GF-D8 (cell line): ENCODE measurements around the gene S100A9.
"Not testable (repeated sequence)": the region's sequence is repeated elsewhere in the genome, so short reads cannot be mapped to it uniquely, and the experiment has no call there.

Experiments used
- DNase-seq: peaks from one replicate; lab custom pipeline; 2025; lab: John Stamatoyannopoulos, UW

The S100A9 gene

GRCh38 chr1:153345187-153346076, 12.2 kb upstream of the S100A9 start:
- DNase-seq: no peak

- no peak for DNase-seq
Measured at GRCh38 chr1:153346077-153346723, 11.5 kb upstream of the S100A9 start.

DNA sequence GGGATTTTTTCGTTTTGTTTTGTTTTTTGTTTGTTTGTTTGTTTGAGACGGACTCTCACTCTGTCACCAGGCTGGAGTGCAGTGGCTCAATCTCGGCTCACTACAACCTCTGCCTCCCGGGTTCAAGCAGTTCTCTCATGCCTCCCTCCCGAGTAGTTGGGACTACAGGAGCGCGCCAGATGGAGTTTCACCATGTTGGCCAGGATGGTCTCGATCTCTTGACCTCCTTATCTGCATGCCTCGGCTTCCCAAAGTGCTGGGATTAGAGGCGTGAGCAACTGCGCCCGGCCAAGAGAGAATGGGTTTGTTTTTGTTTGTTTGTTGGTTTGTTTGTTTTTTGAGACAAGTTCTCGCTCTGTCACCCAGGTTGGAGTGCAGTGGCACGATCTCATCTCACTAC, 10.6 kb upstream of the S100A9 start:
- not testable (repeated sequence) for DNase-seq

- DNase-seq: no peak
Measured at GRCh38 chr1:153347856-153348255, 9.8 kb upstream of the S100A9 start.

DNA sequence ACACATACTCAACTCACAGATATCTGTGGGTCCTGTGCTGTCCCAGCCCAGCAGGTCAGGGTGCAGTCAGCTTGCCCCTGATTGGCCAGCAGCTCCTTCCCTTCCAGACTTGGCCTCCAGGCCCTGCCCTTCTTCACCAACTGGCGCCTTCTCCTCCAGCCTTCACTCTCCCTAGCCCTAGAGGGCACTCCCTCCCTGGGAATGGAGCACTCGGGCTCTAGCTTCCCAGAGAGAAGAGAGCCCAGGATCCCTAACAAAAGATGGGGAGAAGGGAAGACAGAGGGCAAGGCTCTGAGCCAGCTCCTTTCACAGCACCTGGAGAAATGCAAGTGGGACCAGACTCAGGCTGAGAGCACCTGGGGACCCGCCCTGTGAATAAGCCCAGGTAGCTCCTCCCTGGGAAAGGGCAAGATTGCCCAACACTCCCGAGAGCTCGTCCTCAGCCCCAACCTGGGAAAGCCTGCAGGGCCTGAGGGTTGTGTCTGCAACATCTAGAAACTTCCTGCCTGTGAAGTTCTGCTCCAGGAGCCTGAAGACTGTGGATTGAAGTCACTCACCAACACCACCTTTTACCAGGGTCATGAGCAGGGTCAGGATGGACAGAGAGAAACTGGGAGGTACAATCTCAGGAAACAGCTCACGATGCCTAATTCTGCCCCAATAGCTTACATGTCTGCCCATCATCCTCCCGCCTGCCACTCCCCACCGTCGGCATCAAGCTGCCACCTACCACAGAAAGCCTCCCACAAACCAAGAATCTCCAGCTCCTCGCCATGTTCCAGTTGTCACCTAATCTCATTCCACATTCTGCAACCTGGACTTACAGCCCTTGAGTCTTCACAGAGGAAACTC, 8.9 kb upstream of the S100A9 start, which contains the start of gene PGLYRP4:
TSS of gene PGLYRP4 (minus strand) at position 331 of the 852 bp plus-strand sequence. CDS start 909 bp downstream, outside the sequence.
- no peak for DNase-seq

- DNase-seq: no peak
Measured at GRCh38 chr1:153349363-153350320, 8.0 kb upstream of the S100A9 start.

- no peak for DNase-seq
Measured at GRCh38 chr1:153350321-153350957, 7.2 kb upstream of the S100A9 start.

- DNase-seq: peak; percentile 14
Measured at GRCh38 chr1:153352523-153352922, 5.1 kb upstream of the S100A9 start.

DNA sequence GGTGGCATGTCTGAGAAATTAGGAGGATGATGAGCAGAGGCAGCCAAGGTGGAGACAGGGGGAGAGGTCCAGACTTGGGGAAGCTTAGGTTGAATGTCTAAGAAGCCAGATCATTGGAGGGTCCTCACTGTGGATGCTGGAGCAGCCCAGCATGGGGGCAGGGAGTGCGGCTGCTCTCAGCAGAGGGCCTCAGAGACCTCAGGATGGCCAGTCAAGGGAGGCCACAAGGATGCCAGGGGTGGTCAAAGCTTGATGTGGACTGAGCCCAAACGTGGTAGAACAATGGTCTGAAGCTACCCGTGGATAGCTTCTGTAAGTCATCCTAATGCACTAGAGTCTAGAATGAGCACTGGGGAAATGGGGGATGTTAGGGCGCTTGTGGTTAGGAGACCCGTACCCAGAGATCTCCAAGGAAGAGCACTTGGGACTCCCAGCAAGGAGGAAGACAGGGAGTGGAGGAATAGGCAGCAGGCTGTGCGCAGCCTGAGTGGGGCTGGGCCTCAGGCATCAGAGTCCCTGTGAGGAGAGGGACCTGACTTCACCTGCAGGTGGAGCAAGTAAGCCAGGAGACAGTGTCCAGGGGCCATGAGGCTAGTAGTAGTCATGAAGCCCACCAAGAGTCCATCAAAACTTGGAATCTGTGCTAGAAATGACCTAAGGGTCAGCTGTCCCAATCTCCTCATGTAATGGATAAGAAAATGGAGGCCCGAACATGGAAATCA, 4.3 kb upstream of the S100A9 start:
- DNase-seq: no peak

DNA sequence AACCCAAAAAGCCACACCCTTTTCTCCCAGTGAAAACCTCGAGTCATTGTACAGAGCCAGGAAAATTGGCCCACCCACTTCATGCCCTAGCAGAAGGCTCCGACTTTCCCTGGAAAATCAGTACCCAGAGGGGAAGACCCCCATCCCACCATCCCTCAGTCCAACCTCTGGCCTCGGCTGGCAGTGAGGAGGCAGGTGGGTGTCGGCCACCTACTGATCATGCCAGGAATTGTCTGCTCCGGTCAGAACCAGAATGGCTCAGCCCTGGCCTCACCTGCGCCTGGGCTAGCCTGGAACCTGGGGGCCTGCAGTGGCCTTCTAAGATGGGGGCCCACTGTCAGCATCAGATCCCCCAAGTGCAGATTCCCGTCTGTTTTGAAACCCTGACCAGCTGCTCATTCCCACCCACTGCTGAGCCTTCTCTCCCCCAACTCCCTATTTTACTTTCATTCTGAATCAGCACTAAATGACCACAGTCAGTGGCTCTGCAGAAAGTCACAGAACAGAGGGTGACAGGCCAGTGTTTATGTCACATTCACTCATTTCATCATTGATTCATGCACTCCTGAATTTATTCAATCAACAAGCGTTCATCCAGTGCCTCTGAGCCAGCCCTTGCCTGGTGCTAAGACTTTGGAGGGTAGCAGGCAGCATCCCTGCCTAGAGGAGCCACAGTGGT, 3.0 kb upstream of the S100A9 start:
- DNase-seq: no peak

GRCh38 chr1:153355445-153356071, 2.1 kb upstream of the S100A9 start:
- DNase-seq: peak; percentile 53

DNA sequence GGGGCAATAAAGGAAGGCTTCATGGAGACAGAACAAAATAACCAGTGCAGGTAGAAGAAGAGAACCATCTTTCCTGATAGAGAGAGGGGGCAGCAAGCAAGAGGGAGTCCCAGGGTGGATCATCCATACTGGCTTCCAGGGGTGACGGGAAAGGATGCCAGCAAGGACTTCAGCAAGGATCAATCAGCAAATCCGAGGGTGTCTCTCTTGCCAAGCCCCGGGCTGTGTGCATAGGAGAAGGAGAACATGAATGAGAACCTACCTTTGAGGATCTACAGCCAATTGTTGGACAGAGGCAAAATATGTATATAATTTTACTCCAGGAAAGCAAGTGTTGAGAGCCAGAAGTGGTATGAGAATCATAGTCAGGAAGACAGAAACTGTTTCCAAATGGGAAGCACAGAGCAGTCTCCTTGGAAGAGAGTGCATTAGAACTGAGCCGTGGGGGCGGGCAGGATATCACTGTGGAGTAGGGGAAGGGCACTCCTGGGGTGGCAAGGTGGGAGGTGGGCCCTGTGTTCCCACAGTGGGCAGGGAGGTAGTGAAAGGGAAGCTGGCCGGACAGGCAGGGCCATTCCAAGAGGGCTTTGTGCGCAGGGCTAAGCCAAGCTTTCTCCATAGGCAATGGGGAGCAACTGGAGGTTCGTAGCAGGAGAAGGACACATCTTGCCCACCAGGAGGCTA, 1.1 kb upstream of the S100A9 start:
- DNase-seq: no peak

DNA sequence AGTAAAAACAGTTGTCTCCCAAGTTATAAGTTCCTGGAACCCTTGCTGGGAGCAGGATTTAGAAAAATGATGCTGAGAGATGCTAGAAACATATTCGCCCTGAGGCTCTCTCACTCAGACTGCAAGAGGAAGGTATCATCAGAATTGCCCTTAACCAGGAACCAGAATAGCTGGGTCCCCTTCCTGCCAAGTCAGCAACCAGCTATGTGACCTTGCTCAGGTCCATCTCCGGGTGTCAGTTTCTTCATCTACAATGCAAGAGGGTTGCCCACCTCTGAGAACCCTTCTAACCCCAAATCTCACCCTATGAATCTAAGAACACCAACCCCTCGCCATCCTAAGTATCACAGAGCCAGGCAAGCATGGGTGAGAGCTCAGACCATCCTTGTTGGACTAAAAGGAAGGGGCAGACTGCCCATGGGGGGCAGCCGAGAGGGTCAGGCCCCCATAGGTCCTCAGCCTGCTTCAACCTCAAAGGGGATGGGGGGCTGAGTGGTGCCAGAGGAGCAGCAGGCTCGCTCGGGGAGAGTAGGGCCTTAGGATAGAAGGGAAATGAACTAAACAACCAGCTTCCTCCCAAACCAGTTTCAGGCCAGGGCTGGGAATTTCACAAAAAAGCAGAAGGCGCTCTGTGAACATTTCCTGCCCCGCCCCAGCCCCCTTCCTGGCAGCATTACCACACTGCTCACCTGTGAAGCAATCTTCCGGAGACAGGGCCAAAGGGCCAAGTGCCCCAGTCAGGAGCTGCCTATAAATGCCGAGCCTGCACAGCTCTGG, 390 bp upstream of the S100A9 start:
- DNase-seq: peak; percentile 87

GRCh38 chr1:153358691-153358975, 979 bp downstream of the S100A9 start:
- no peak for DNase-seq

GRCh38 chr1:153359241-153359640, 1.6 kb downstream of the S100A9 start:
- no peak for DNase-seq

- no peak for DNase-seq
Measured at GRCh38 chr1:153360190-153360589, 2.5 kb downstream of the S100A9 start.

DNA sequence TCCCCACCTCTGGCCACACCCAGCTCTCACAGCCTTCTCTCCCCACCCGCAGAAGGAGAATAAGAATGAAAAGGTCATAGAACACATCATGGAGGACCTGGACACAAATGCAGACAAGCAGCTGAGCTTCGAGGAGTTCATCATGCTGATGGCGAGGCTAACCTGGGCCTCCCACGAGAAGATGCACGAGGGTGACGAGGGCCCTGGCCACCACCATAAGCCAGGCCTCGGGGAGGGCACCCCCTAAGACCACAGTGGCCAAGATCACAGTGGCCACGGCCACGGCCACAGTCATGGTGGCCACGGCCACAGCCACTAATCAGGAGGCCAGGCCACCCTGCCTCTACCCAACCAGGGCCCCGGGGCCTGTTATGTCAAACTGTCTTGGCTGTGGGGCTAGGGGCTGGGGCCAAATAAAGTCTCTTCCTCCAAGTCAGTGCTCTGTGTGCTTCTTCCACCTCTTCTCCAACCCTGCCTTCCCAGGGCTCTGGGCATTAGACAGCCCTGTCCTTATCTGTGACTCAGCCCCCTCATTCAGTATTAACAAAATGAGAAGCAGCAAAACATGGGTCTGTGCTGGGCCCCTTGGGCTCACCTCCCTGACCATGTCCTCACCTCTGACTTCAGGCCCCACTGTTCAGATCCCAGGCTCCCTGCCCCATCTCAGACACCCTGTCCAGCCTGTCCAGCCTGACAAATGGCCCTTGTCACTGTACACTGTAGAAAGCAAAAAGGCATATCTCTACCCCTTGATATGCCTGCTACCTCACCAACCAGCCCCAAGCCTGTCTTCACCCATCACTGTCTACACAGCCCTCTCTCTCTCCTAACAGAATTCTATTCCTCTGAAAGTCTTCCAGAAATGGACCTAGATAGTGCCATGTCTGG, 3.2 kb downstream of the S100A9 start:
- no peak for DNase-seq
